Ishikawa (cell line): Measurements from ENCODE around the gene SLC10A7.

Source experiments
- CEBPB ChIP-seq: IDR thresholded peaks from 2 replicates; pipeline ENCODE4 v1.6.1; 2012
- CREB1 ChIP-seq: IDR thresholded peaks from 2 replicates; pipeline ENCODE4 v1.6.1; 2012; ENCODE audit warnings: low read depth
- EGR1 ChIP-seq: IDR thresholded peaks from 2 replicates; pipeline ENCODE4 v1.6.1; 2012
- EP300 ChIP-seq: IDR thresholded peaks from 2 replicates; pipeline ENCODE4 v1.6.1; 2012; ENCODE audit warnings: borderline replicate concordance
- FOXM1 ChIP-seq: IDR thresholded peaks from 2 replicates; pipeline ENCODE4 v1.6.1; 2012; ENCODE audit warnings: low read depth, borderline replicate concordance
- MAX ChIP-seq: IDR thresholded peaks from 2 replicates; pipeline ENCODE4 v1.6.1; 2012
- NFIC ChIP-seq: IDR thresholded peaks from 2 replicates; pipeline ENCODE4 v1.6.1; 2012
- RAD21 ChIP-seq: IDR thresholded peaks from 2 replicates; pipeline ENCODE4 v1.6.1; 2012; ENCODE audit warnings: low read depth
- REST ChIP-seq: IDR thresholded peaks from 2 replicates; pipeline ENCODE4 v1.6.1; 2012; ENCODE audit warnings: low read depth, mild to moderate bottlenecking
- TAF1 ChIP-seq: IDR thresholded peaks from 2 replicates; pipeline ENCODE4 v1.6.1; 2012; ENCODE audit warnings: low read depth, mild to moderate bottlenecking
- TCF12 ChIP-seq: IDR thresholded peaks from 2 replicates; pipeline ENCODE4 v1.6.1; 2012; ENCODE audit warnings: low read depth
- TEAD4 ChIP-seq: IDR thresholded peaks from 2 replicates; pipeline ENCODE4 v1.6.1; 2012
- USF1 ChIP-seq: IDR thresholded peaks from 2 replicates; pipeline ENCODE4 v1.6.1; 2012
- YY1 ChIP-seq: IDR thresholded peaks from 2 replicates; pipeline ENCODE4 v1.6.1; 2012; ENCODE audit warnings: low read depth

- TF ChIP-seq FOXM1 (no peak), YY1 (no peak), MAX (no peak), REST (no peak), EP300 (no peak), TAF1 (no peak), TCF12 (no peak), RAD21 (no peak), NFIC (no peak), CREB1 (no peak), CEBPB (no peak), USF1 (no peak), TEAD4 (no peak), EGR1 (no peak)
Observed at GRCh38 chr4:146567396-146567795, 45.7 kb upstream of the SLC10A7 start.
